NCI-H446 (cell line): ENCODE results near the gene CFTR.
"Not testable (repeated sequence)": the region's sequence is repeated elsewhere in the genome, so short reads cannot be mapped to it uniquely, and the experiment has no call there.

Experiments
- DNase-seq, 2 experiments: peaks; one replicate each; lab custom pipeline; 2025; lab: John Stamatoyannopoulos, UW

The CFTR gene

DNA sequence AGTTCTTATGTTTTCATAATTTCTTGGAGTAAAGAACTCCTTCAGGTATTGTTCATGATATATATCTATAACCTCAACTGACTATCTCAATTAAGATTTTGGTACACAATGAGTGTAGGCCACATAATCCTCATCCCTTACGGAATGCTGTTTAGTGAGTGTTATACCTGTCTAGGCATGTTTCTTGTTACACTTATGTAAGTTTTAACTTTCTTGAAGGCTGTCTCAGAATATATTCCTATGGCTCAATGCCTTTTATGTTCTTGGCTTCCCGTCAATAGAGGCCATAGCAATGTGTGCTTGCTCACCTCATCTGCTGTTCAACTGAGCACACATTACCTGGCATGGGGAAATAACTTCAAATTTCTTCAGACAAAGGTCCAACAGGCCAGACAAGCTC is 208.3 kb downstream of the CFTR start:
- DNase-seq: no peak

DNA sequence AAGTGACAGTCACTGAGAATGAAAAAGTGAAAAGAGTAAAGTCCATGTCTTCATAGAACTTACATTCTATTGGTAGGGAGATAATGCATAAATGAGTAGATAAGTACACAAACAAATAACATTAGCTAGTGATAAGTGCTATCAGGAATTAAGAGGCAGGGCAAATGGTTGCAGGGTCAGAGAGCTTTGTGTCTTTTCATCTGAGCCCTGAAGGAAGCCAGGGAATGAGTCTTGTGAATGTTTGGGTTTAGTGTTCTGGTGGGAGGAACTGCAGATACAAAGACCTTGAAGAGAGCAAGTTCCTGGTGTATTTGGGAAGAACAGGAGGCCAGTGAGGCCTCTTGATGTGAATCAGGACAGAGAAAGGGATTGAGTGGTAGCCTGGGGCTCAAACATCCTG is 209.6 kb downstream of the CFTR start:
- no peak for DNase-seq

DNA sequence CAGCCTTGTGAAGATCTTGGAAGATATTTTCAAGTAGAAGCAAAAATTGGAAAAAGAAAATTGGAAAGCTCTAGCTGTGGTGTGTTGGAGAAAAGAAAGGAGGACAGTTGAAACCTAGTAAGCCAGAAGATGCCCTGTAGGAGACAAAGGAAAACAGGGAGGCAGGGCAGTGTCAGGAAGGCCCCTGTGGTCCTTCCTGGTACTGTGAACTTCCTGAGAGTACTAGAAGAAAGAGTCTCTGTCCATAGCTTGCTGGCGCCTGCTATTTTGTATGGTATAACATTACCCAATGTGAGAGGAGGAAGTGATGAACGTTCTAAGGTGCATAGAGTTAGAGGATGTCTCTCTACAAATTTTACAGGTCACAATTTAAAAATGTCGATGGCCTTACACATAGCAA is 210.3 kb downstream of the CFTR start:
- DNase-seq: no peak

DNA sequence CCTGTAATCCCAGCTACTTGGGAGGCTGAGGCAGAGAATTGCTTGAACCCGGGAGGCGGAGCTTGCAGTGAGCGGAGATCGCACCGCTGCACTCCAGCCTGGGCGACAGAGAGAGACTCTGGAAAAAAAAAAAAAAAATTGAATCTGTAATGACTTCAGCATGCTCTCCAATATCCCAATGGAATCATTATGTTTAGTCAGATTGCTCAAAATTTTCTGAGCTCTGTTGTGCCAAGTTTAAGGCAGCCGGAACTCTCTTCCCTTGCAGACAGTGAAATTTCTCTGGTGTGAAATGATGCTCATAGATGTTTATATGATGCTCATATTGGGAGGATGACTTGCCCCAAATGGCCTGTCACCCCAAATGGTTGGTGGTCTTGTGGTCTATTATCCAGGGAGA is 212.5 kb downstream of the CFTR start:
- no peak for DNase-seq

DNA sequence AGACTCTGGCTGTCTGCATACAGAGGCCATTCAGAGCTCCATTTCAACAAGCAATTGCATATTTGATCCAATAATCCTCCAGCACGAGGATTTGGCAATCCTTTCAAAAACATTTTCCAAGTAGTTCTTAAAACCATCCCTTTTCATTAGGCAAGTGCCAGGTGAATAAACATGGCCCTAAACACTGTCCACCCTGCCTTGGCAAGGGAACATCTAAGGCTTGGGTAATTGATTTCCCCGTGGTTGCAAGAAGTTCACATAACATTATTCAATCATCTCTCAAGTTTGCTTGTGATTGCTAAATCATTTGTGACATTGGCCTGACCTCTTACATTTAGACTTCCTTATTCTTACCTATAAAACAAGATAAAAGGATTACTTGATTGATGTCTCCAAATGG is 218.2 kb downstream of the CFTR start:
- no peak for DNase-seq

DNA sequence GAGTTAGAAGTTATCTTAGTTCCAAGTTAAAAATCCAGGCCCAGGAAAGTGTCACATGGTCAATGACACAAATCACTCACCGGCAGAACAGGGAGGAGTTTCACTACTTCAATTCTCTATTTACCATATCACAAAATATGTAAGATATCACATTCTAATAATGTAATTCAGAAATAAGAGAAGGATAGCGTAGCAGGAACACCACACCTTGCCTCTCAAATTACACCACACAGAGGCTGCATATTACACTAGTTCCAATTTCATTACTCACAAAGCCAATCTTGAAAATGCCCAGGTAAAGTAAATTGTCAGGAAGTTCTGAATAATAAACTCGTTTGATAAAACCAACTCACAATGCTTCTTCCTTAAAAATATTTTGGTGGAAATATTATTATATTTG is 224.2 kb downstream of the CFTR start:
- DNase-seq: no peak

DNA sequence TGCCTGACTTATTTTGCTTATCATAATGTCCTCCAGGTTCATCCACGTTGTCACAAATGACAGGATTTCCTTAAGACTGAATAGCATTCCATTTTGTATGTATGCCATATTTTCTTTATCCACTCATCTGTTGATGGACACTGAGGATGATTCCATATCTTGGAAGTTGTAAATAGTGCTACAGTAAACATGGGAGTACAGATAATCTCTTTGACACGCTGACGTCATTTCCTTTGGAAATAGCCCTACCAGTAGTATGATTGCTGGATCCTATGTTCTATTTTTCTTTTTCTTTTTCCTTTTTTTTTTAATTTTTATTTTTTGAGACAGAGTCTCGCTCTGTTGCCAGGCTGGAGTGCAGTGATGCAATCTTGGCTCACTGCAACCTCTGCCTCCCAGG is 225.8 kb downstream of the CFTR start:
- no peak for DNase-seq

DNA sequence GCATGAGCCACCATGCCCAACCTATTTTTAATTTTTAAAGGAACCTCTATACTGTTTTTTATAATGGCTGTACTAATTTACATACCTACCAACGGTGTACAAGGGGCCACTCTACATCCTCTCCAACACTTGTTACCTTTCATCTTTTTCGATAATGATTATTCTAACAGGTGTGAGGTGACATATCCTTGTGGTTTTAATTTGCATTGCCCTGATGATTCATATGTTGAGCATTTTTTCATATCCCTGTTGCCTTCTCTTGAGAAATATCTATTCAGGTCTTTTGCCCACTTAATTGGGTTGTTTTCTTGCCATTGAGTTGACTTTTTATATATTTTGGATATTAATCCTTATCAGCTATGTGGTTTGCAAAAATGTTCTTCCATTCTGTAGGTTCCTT is 226.4 kb downstream of the CFTR start:
- no peak for DNase-seq

DNA sequence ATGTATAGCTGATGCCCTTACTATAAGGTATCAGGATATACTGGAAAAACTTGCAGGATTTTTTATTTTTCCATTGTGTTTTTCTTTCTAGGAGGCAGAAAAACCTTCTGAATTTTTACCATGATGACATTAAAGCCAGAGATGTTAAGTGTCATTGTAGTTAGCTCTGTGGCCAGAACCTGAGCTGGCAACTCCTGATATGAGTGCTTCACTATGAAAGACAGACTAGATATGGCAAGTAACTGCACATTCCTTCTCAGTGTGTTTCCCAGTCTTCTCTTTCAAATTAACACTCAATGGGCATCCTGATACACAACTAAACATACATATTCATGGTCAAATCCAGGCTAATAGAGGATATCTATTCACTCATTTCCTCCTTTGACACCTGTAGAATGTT is 227.3 kb downstream of the CFTR start:
- no peak for DNase-seq

DNA sequence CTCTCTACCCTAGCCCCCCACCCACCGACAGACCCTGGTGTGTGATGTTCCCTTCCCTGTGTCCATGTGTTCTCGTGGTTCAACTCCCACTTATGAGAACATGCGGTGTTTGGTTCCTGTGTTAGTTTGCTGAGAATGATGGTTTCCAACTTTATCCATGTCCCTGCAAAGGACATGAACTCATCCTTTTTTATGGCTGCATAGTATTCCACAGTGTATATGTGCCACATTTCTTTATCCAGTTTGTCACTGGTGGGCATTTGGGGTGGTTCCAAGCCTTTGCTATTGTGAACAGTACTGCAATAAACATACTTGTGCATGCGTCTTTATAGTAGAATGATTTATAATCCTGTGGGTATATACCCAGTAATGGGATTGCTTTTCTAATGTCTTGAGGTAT is 228.3 kb downstream of the CFTR start:
- not testable (repeated sequence) for DNase-seq

DNA sequence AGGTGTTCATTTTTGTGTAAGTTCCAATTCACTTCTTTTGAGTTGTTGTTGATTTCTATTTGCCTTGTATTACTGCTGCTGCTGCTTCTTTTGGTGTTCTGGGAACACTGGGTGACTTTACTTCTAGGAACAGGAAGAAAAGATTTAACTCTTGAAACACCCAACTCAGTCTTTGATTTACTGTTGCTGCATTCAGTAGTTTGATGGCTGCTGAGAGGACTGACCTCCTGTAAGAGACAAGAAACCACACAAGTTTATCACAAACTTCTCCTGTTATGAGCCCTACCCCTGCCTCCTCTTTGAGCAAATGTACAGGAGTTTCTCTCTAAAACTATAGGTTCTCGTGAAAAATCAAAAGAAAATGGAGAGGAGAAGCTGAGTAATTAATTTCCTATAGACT is 231.7 kb downstream of the CFTR start:
- no peak for DNase-seq

DNA sequence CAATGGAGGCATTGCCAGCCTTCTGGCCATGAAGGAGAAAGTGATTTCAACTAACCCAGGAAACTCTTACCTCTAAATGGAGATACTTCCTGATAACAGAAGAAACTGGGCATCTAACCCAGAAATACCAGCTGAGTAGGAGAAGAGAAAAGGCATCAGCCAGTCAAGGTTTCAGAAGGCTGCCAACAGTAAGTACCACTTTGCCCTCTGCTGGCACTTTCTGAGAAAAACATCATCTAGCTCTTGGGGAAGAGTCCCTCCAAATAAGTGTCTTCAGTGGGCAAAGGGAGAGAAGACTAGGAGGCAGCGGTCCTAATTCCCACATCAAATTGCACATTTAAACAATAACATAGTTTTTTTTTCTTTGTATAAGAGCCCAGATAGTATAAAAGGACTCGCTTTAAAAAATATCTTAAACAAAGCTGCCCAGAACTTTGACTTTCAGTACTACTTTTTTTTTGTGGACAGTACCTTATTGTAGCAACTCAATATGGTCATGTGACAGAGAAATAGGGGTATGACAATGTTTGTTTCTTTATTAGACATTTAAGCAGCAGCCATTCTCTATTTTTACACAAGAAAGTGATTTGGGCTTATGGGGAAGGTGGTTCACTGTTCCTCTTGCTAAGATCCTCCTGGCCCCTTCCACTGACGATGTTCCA is 236.1 kb downstream of the CFTR start:
- peak; percentile 27 to 32 for DNase-seq

DNA sequence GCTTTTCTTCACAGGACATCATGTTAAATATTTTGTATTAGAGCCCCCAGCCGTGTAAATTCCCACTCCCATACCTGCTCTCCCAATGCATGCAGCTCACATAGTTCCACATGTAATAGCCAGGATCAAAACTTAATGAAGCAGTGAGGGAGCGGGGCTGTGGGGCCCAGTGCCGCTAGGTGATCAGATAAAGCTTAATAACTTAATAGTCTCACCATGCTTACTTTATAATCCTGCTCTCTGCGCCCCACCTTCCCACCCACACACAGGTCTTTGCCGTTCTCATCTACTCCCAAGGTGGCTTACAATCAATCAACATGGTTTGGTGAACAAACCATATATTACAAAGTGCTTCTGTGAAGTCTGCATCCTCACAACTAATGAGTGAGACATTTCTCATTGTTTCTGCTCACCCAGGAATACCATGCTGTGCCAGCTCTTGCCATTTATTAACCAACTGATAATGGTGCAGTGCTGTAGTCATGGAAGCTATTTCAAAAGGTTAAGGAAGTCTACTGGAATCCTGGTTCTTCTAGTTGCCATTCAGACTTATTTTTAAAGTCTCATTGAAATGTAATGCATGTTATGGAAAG is 237.0 kb downstream of the CFTR start:
- no peak for DNase-seq

DNA sequence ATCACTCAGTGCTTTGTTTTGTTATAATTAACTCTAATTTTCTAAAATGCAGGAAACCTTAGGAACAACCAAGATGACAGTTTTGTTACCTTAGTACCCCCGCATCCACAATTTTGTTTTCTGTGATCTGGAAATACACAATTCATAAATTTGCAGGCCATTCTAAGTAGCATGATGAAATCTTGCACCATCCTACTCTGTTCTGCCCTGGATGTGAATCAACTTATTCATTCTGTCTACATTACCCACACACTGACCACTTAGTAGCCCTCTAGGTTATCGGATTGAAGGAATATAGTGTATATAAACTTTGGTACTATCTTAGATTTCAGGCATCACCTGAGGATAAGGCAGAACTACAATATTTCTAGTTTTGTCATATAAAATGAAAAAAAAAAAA is 237.5 kb downstream of the CFTR start:
- no peak for DNase-seq
